ENCODE measurements around the gene SLC29A3.

Gene SLC29A3

GRCh38 chr10:71406878-71407277, 87.8 kb downstream of the SLC29A3 start:
- in situ Hi-C loops (cut with MboI; ENCODE audit: low sequenced_read_pairs): no loop called here

GRCh38 chr10:71408436-71409225, 89.6 kb downstream of the SLC29A3 start:
- in situ Hi-C loops (cut with MboI; ENCODE audit: low sequenced_read_pairs): no loop called here

- in situ Hi-C loops (cut with MboI; ENCODE audit: low sequenced_read_pairs): no loop called here
These were observed 90.6 kb downstream of the SLC29A3 start for GRCh38 chr10:71409516-71410104.

Measured in hTERT RPE-1 (cell line).